ENCODE results near the gene CTNNA2. TPM values are rescaled to one million over a fixed set of nuclear protein-coding genes. Genes with fewer than 3 reads are reported as not detected.

The CTNNA2 gene
- polyA plus RNA-seq, 4 donors, result 3.9 to 4.6 (median 4.3) TPM

- DNase-seq (ENCODE audit: low read depth in 4 of 4, low spot score in 3 of 4), result no peak
These were observed 454.0 kb downstream of the CTNNA2 start for GRCh38 chr2:79966882-79967281.

- DNase-seq (ENCODE audit: low read depth in 4 of 4, low spot score in 3 of 4), result no peak
These were observed 459.0 kb downstream of the CTNNA2 start for GRCh38 chr2:79971807-79972206.

GRCh38 chr2:79972661-79973060 lies 459.8 kb downstream of the CTNNA2 start:
- no peak for DNase-seq (ENCODE audit: low read depth in 4 of 4, low spot score in 3 of 4)

- no peak for DNase-seq (ENCODE audit: low read depth in 4 of 4, low spot score in 3 of 4)
These were observed 463.1 kb downstream of the CTNNA2 start for GRCh38 chr2:79975791-79976565.

GRCh38 chr2:79977792-79978191 lies 464.9 kb downstream of the CTNNA2 start:
- DNase-seq (ENCODE audit: low read depth in 4 of 4, low spot score in 3 of 4), result no peak

GRCh38 chr2:79980116-79980515 lies 467.3 kb downstream of the CTNNA2 start:
- DNase-seq (ENCODE audit: low read depth in 4 of 4, low spot score in 3 of 4), result no peak

- DNase-seq (ENCODE audit: low read depth in 4 of 4, low spot score in 3 of 4), result no peak
These were observed 468.0 kb downstream of the CTNNA2 start for GRCh38 chr2:79980816-79981215.

- DNase-seq (ENCODE audit: low read depth in 4 of 4, low spot score in 3 of 4), result no peak
These were observed 468.5 kb downstream of the CTNNA2 start for GRCh38 chr2:79981316-79981715.

- no peak for DNase-seq (ENCODE audit: low read depth in 4 of 4, low spot score in 3 of 4)
These were observed 469.6 kb downstream of the CTNNA2 start for GRCh38 chr2:79982445-79982844.

- DNase-seq (ENCODE audit: low read depth in 4 of 4, low spot score in 3 of 4), result no peak
These were observed 471.6 kb downstream of the CTNNA2 start for GRCh38 chr2:79984476-79984875.

- DNase-seq (ENCODE audit: low read depth in 4 of 4, low spot score in 3 of 4), result no peak
These were observed 472.3 kb downstream of the CTNNA2 start for GRCh38 chr2:79985145-79985544.

- no peak for DNase-seq (ENCODE audit: low read depth in 4 of 4, low spot score in 3 of 4)
These were observed 472.7 kb downstream of the CTNNA2 start for GRCh38 chr2:79985571-79985970.

- no peak for DNase-seq (ENCODE audit: low read depth in 4 of 4, low spot score in 3 of 4)
These were observed 480.3 kb downstream of the CTNNA2 start for GRCh38 chr2:79993144-79993543.

GRCh38 chr2:79994161-79994560 lies 481.3 kb downstream of the CTNNA2 start:
- no peak for DNase-seq (ENCODE audit: low read depth in 4 of 4, low spot score in 3 of 4)

- no peak for DNase-seq (ENCODE audit: low read depth in 4 of 4, low spot score in 3 of 4)
These were observed 482.1 kb downstream of the CTNNA2 start for GRCh38 chr2:79994965-79995364.

- no peak for DNase-seq (ENCODE audit: low read depth in 4 of 4, low spot score in 3 of 4)
These were observed 483.9 kb downstream of the CTNNA2 start for GRCh38 chr2:79996709-79997108.

GRCh38 chr2:80001701-80002101 lies 488.9 kb downstream of the CTNNA2 start:
- no peak for DNase-seq (ENCODE audit: low read depth in 4 of 4, low spot score in 3 of 4)

GRCh38 chr2:80002112-80002511 lies 489.3 kb downstream of the CTNNA2 start:
- DNase-seq (ENCODE audit: low read depth in 4 of 4, low spot score in 3 of 4), result no peak

- no peak for DNase-seq (ENCODE audit: low read depth in 4 of 4, low spot score in 3 of 4)
These were observed 489.8 kb downstream of the CTNNA2 start for GRCh38 chr2:80002568-80003157.

GRCh38 chr2:80007777-80008503 lies 495.1 kb downstream of the CTNNA2 start:
- DNase-seq (ENCODE audit: low read depth in 4 of 4, low spot score in 3 of 4), result no peak

GRCh38 chr2:80008596-80008995 lies 495.7 kb downstream of the CTNNA2 start:
- DNase-seq (ENCODE audit: low read depth in 4 of 4, low spot score in 3 of 4), result no peak

- DNase-seq (ENCODE audit: low read depth in 4 of 4, low spot score in 3 of 4), result no peak
These were observed 496.4 kb downstream of the CTNNA2 start for GRCh38 chr2:80009211-80009610.

Data from right renal pelvis (tissue), 4 donors.